Inferior parietal cortex (tissue), 1 donor: ENCODE results near the gene OOSP1.
"Not testable (repeated sequence)": the region's sequence is repeated elsewhere in the genome, so short reads cannot be mapped to it uniquely, and the experiment has no call there.

Source experiments
- DNase-seq: peaks from one replicate; pipeline ENCODE4 v3.0.0-alpha.2; 2016; ENCODE audit errors: extremely low spot score

OOSP1 gene

GRCh38 chr11:59938132-59938531, at the start of gene OOSP1:
OOSP1 (plus strand) TSS chr11:59938432; CDS start chr11:59938455, 23 bp downstream.
- DNase-seq = no peak

GRCh38 chr11:59891781-59892181, 46.5 kb upstream of the OOSP1 start:
- DNase-seq = no peak

GRCh38 chr11:59894616-59895015, 43.6 kb upstream of the OOSP1 start:
- DNase-seq = no peak

- no peak for DNase-seq
Observed at GRCh38 chr11:59898046-59898445, 40.2 kb upstream of the OOSP1 start.

GRCh38 chr11:59898650-59899049, 39.6 kb upstream of the OOSP1 start:
- no peak for DNase-seq

GRCh38 chr11:59899532-59899931, 38.7 kb upstream of the OOSP1 start:
- no peak for DNase-seq

- DNase-seq = no peak
Observed at GRCh38 chr11:59900366-59901126, 37.7 kb upstream of the OOSP1 start.

GRCh38 chr11:59901306-59901705, 36.9 kb upstream of the OOSP1 start:
- no peak for DNase-seq

GRCh38 chr11:59903569-59903968, 34.7 kb upstream of the OOSP1 start:
- DNase-seq = not testable (repeated sequence)

- no peak for DNase-seq
Observed at GRCh38 chr11:59918480-59918879, 19.8 kb upstream of the OOSP1 start.

GRCh38 chr11:59918987-59919589, 19.1 kb upstream of the OOSP1 start:
- peak; percentile 8 for DNase-seq

GRCh38 chr11:59923813-59924212, 14.4 kb upstream of the OOSP1 start:
- DNase-seq = no peak

- DNase-seq = no peak
Observed at GRCh38 chr11:59931688-59932087, 6.5 kb upstream of the OOSP1 start.

- no peak for DNase-seq
Observed at GRCh38 chr11:59938718-59939117, 486 bp downstream of the OOSP1 start.

- DNase-seq = no peak
Observed at GRCh38 chr11:59939482-59939881, 1.2 kb downstream of the OOSP1 start.

- DNase-seq = no peak
Observed at GRCh38 chr11:59941091-59941490, 2.9 kb downstream of the OOSP1 start.

- DNase-seq = no peak
Observed at GRCh38 chr11:59943997-59944714, 5.9 kb downstream of the OOSP1 start.

GRCh38 chr11:59944720-59945119, 6.5 kb downstream of the OOSP1 start:
- peak; percentile 59 for DNase-seq

- no peak for DNase-seq
Observed at GRCh38 chr11:59953463-59954218, 15.4 kb downstream of the OOSP1 start.

- no peak for DNase-seq
Observed at GRCh38 chr11:59954219-59954847, 16.1 kb downstream of the OOSP1 start.

- DNase-seq = no peak
Observed at GRCh38 chr11:59957094-59957493, 18.9 kb downstream of the OOSP1 start.
